K562 (cell line): Measurements from ENCODE around the gene KPNA3. TPM values are rescaled to one million over a fixed set of nuclear protein-coding genes. Genes with fewer than 3 reads are reported as not detected.

ENCODE experiments used
- ATAC-seq: fragments of 200-7000 bp; cut with Tn5 transposase; 3 replicates; pipeline ENCODE4 v1.9.1; 2020; ENCODE audit warnings: moderate library complexity
- BruUV-seq: library from RNA; stranded (reverse); fragments of 400-500 nt; replicated peaks from 2 replicates; lab custom pipeline; 2021; lab: Mats Ljungman, UMichigan
- CTCF ChIA-PET: fragments of 300-600 bp; formaldehyde crosslinking; extraction: SDS; loops from one replicate; lab custom pipeline; 2021; ENCODE audit warnings: low intra/inter-chr PET ratio; lab: Yijun Ruan, JAX
- POLR2A ChIA-PET: fragments of 300-600, 350-650 bp; sonication (Branson Sonifier 250); formaldehyde crosslinking; extraction: SDS; loops from one replicate; lab custom pipeline; 2021; ENCODE audit warnings: antibody characterized with exemption, inconsistent platforms; lab: Yijun Ruan, JAX
- DNase-seq, 4 experiments: peaks; one replicate each; pipeline versions ENCODE4 v3.0.0 to v3.0.0-alpha.2; 2011 to 2018; ENCODE audit warnings: low spot score in 3 of 4, mixed read lengths in 3 of 4; ENCODE audit errors: extremely low read depth in 1 of 4
- FAIRE-seq: peaks from 2 replicates; lab custom pipeline; 2011; peaks lifted over from hg19 to GRCh38; lab: Jason Lieb, UNC
- H2AFZ ChIP-seq: 2 replicates; pipeline ENCODE4 v1.6.0; 2011; ENCODE audit warnings: low read depth, low read length, control low read depth, inconsistent platforms
- H3K27ac ChIP-seq: fragments of 200-600 bp; 3 replicates; pipeline ENCODE4 v1.8.0; 2011; ENCODE audit warnings: low read depth, mild to moderate bottlenecking, control low read depth, inconsistent platforms, low read length, moderate library complexity, mixed read lengths; ENCODE audit errors: extremely low read depth
- H3K27me3 ChIP-seq, 2 experiments: fragments of 300-600 bp in 1 of 2; 2 replicates in 1 of 2; 3 replicates in 1 of 2; pipeline versions ENCODE4 v1.6.0 to v1.8.0; 2011; ENCODE audit warnings: inconsistent platforms in 2 of 2, low read length in 2 of 2, mild to moderate bottlenecking in 1 of 2, mixed read lengths in 1 of 2, moderate library complexity in 1 of 2; ENCODE audit not compliant: control insufficient read depth in 2 of 2, insufficient read depth in 2 of 2
- H3K36me3 ChIP-seq: fragments of 300-600 bp; 3 replicates; pipeline ENCODE4 v1.8.0; 2011; ENCODE audit warnings: mild to moderate bottlenecking, low read length, inconsistent platforms; ENCODE audit not compliant: control insufficient read depth, insufficient read depth
- H3K4me1 ChIP-seq, 2 experiments: fragments of 200-600 bp in 1 of 2; replicated peaks in 1 of 2; 2 replicates in 1 of 2; 3 replicates in 1 of 2; pipeline versions ENCODE4 v1.5.1 to v1.8.0; 2011; ENCODE audit warnings: inconsistent platforms in 2 of 2, low read length in 2 of 2, mild to moderate bottlenecking in 1 of 2, mixed read lengths in 1 of 2, moderate library complexity in 1 of 2; ENCODE audit not compliant: control insufficient read depth in 2 of 2, insufficient read depth in 2 of 2
- H3K4me2 ChIP-seq: 2 replicates; pipeline ENCODE4 v1.6.1; 2011; ENCODE audit warnings: low read length, control low read depth, inconsistent platforms, mixed read lengths; ENCODE audit not compliant: insufficient read depth
- H3K4me3 ChIP-seq: fragments of 200-600 bp; sonication (generic), shearing (Covaris generic); 2 replicates; pipeline ENCODE4 v1.5.1; 2016; ENCODE audit warnings: control low read depth, inconsistent platforms
- H3K79me2 ChIP-seq: fragments of 200-600 bp; 3 replicates; pipeline ENCODE4 v1.8.0; 2011; ENCODE audit warnings: low read length, inconsistent platforms; ENCODE audit not compliant: control insufficient read depth, insufficient read depth
- H3K9ac ChIP-seq, 2 experiments: 2 replicates each; pipeline versions ENCODE4 v1.6.0 to v1.6.1; 2011; ENCODE audit warnings: low read depth in 2 of 2, low read length in 2 of 2, control low read depth in 1 of 2, inconsistent platforms in 1 of 2, mild to moderate bottlenecking in 1 of 2, mixed read lengths in 1 of 2; ENCODE audit not compliant: insufficient read depth in 1 of 2
- H3K9me1 ChIP-seq: one replicate; pipeline ENCODE4 v1.6.0; 2011; ENCODE audit warnings: inconsistent platforms, mild to moderate bottlenecking, low read length, moderate library complexity; ENCODE audit not compliant: control insufficient read depth, insufficient read depth
- H3K9me3 ChIP-seq: replicated peaks from 2 replicates; pipeline ENCODE4 v1.5.1; 2011; ENCODE audit warnings: low read depth, low read length, inconsistent platforms; ENCODE audit not compliant: control insufficient read depth, insufficient read depth
- H4K20me1 ChIP-seq: replicated peaks from 2 replicates; pipeline ENCODE4 v1.6.1; 2011; ENCODE audit warnings: low read length, inconsistent platforms, mixed read lengths; ENCODE audit not compliant: control insufficient read depth, insufficient read depth
- DACH1 ChIP-seq: fragments of 450-650 bp; IDR thresholded peaks from 2 replicates; pipeline ENCODE4 v1.6.1; 2018; ENCODE audit not compliant: partially characterized antibody
- ETS2 ChIP-seq: IDR thresholded peaks from 2 replicates; pipeline ENCODE4 v1.6.1; 2016; ENCODE audit warnings: borderline replicate concordance, missing genetic modification characterization, mild to moderate bottlenecking, moderate library complexity, missing compliant biosample characterization; ENCODE audit not compliant: poor library complexity, severe bottlenecking
- HMGN3 ChIP-seq: IDR thresholded peaks from 2 replicates; pipeline ENCODE4 v1.6.1; 2011; ENCODE audit warnings: borderline replicate concordance, low read depth, mild to moderate bottlenecking, mixed read lengths, low read length; ENCODE audit not compliant: insufficient read length; ENCODE audit errors: extremely low read depth
- RAD21 ChIP-seq, 2 experiments: fragments of 250-450 bp in 1 of 2; fragments of 450-650 bp in 1 of 2; sonication (Bioruptor Pico) in 1 of 2; formaldehyde crosslinking in 1 of 2; IDR thresholded peaks in 1 of 2; conservative IDR thresholded peaks in 1 of 2; 2 replicates each; pipeline versions ENCODE4 v1.4.0 to v1.8.0; 2020 to 2022; ENCODE audit warnings: mild to moderate bottlenecking in 2 of 2, moderate library complexity in 1 of 2
- TGIF2 ChIP-seq: sonication (generic); formaldehyde crosslinking; IDR thresholded peaks from 2 replicates; pipeline ENCODE4 v1.8.1; 2022; ENCODE audit warnings: mild to moderate bottlenecking, missing genetic modification reagents, moderate library complexity
- ZBTB8A ChIP-seq: fragments of 450-650 bp; IDR thresholded peaks from 2 replicates; pipeline ENCODE4 v1.6.1; 2018; ENCODE audit warnings: mild to moderate bottlenecking, moderate library complexity; ENCODE audit not compliant: partially characterized antibody
- ZNF232 ChIP-seq: sonication (generic); formaldehyde crosslinking; IDR thresholded peaks from 2 replicates; pipeline ENCODE4 v1.8.0; 2022; ENCODE audit warnings: mild to moderate bottlenecking, missing genetic modification reagents
- ZNF282 ChIP-seq: sonication (generic); formaldehyde crosslinking; IDR thresholded peaks from 2 replicates; pipeline ENCODE4 v1.8.1; 2023; ENCODE audit warnings: missing genetic modification reagents
- ZNF830 ChIP-seq: fragments of 250-450 bp; sonication (Bioruptor Pico); IDR thresholded peaks from 2 replicates; pipeline ENCODE4 v1.5.0; 2021; ENCODE audit warnings: mild to moderate bottlenecking
- WGBS: fragments of 100-300 bp; shearing (Covaris generic); methylation state at CpG from one replicate; pipeline ENCODE4 v1.1.6; 2016; ENCODE audit warnings: low coverage, mixed read lengths; ENCODE audit not compliant: insufficient coverage; ENCODE audit errors: missing lambda C conversion rate; 5-methylcytosine and 5-hydroxymethylcytosine counted together
- in situ Hi-C: fragments of 300-500 bp; cut with MboI; formaldehyde crosslinking; loops from 4 replicates; pipeline ENCODE4 v1.15.0; 2018; ENCODE audit warnings: inconsistent platforms, mixed read lengths
- intact Hi-C: fragments of 100-400 bp; cut with micrococcal nuclease; formaldehyde crosslinking; loops from 2 replicates; pipeline ENCODE4 v1.14.2; 2022
- polyA plus RNA-seq, 8 experiments: library from polyadenylated mRNA; depleted of rRNA in 4 of 8; stranded (reverse) in 5 of 8; unstranded in 3 of 8; fragments of >200 nt; fragmentation: Nextera tagmentation in 2 of 8; fragmentation: Illumina TruSeq in 1 of 8; extraction: Ambion mirVana in 2 of 8; extraction: Trizol in 1 of 8; gene quantifications; 2 replicates each; pipeline versions ENCODE4 v1.2.1 to v1.2.3, GENCODE V29; 2011 to 2014; ENCODE audit warnings: inconsistent platforms in 1 of 8, missing spikeins in 1 of 8
- total RNA-seq, 7 experiments: library from RNA; depleted of rRNA in 6 of 7; stranded (reverse); fragments of >200 nt in 6 of 7; fragmentation: Illumina TruSeq in 2 of 7; extraction: Trizol in 2 of 7; gene quantifications; 2 replicates each; pipeline versions ENCODE4 v1.2.1 to v1.2.3, GENCODE V29; 2011 to 2021; ENCODE audit warnings: low replicate concordance in 1 of 7
- TF ChIP-seq, protein P1 (sequence below): fragments of 250-450 bp; sonication (Bioruptor Pico); IDR thresholded peaks from 2 replicates; pipeline ENCODE4 v1.8.0; 2022; ENCODE audit warnings: inconsistent platforms
- TF ChIP-seq, protein P2 (sequence below), 3 experiments: fragments of 200-800 bp in 1 of 3; sonication (Bioruptor generic) in 1 of 3; sonication (generic) in 1 of 3; formaldehyde crosslinking in 1 of 3; IDR thresholded peaks; 2 replicates each; pipeline versions ENCODE4 v1.6.1 to v1.8.0; 2016 to 2022; ENCODE audit warnings: mild to moderate bottlenecking in 2 of 3, missing compliant biosample characterization in 2 of 3, missing genetic modification characterization in 2 of 3, missing genetic modification reagents in 1 of 3

The KPNA3 gene
- total and polyA plus RNA-seq, 9 of the 15 experiments (the other 6 are each of a cell fraction or from before 2014, with no cell fraction given), result 8.5 to 23.4 (median 15.7) TPM

DNA sequence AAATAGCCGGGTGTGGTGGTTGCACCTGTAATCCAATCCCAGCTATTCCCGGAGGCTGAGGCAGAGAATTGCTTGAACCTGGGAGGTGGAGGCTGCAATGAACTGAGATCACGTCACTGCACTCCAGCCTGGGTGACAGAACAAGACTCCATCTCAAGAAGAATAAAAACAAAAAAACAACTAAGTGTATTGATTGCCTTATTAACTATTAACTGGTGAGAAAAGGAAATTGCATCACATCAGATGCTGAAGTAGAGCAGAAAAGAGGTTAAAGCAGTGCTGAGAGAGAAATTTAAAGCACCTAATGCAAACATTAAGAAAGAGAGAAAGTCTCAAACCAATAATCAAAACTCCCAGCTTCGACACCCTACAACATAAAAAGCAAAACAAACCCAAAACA lies 38.3 kb downstream of the KPNA3 start (continued):
- no peak for TF ChIP-seq RAD21 (CRISPR knock-in tag; conservative IDR thresholded peaks at IDR 0.05 in 1 of 2, IDR thresholded peaks at IDR 0.05 in 1 of 2)
- no peak for TF ChIP-seq TGIF2
- TF ChIP-seq, protein P1, sequence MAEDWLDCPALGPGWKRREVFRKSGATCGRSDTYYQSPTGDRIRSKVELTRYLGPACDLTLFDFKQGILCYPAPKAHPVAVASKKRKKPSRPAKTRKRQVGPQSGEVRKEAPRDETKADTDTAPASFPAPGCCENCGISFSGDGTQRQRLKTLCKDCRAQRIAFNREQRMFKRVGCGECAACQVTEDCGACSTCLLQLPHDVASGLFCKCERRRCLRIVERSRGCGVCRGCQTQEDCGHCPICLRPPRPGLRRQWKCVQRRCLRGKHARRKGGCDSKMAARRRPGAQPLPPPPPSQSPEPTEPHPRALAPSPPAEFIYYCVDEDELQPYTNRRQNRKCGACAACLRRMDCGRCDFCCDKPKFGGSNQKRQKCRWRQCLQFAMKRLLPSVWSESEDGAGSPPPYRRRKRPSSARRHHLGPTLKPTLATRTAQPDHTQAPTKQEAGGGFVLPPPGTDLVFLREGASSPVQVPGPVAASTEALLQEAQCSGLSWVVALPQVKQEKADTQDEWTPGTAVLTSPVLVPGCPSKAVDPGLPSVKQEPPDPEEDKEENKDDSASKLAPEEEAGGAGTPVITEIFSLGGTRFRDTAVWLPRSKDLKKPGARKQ (CRISPR knock-in tag), result no peak

DNA sequence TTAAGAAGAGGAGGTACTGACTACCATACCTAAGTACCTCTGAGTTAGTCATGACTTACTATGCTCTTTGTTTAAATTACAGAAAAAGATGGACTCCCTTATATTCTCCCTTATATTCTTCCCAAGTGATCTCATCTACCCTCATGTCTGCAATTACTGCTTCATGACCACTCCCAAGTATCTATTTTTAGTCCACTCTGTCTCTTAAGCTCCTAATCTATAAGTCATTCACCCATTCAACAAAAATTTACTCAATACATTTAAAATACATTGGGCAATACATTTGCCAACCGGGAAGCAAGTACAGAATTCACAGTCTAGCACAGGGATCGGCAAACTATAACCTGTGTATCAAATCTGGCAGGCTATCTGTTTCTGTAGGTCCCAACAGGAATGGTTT lies 42.6 kb downstream of the KPNA3 start:
- Histone ChIP-seq H3K9me1 (no peaks in the 10 kb centered on the region), H3K4me3 (no peak overlapping the region), H3K9me3 (no peaks in the 10 kb centered on the region), H3K27ac (no peak overlapping the region)
- no peak for DNase-seq
- no peak for TF ChIP-seq ZNF282 (CRISPR knock-in tag)
- no peak for TF ChIP-seq ZNF830 (CRISPR knock-in tag)
- TF ChIP-seq, protein P2, sequence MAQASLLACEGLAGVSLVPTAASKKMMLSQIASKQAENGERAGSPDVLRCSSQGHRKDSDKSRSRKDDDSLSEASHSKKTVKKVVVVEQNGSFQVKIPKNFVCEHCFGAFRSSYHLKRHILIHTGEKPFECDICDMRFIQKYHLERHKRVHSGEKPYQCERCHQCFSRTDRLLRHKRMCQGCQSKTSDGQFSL (CRISPR knock-in tag; IDR thresholded peaks at IDR 0.05), result no peak
- TF ChIP-seq, protein P2 (tag; IDR thresholded peaks at IDR 0.05), result no peak
- TF ChIP-seq ETS2 (tag), result no peak
- TF ChIP-seq ZBTB8A, result no peak
- no peak for TF ChIP-seq DACH1
- TF ChIP-seq HMGN3, result no peak
- no peak for TF ChIP-seq ZNF232 (CRISPR knock-in tag)
- TF ChIP-seq, all 486 proteins: peak for 0
- no peak for FAIRE-seq
- whole genome bisulfite sequencing, result 50% methylated on average over 2 of the region's 2 CpGs
- no TSS peak for BruUV-seq
- H3K4me2 ChIP-seq, result no peak overlapping the region
- in situ Hi-C loops (no loop called here), intact Hi-C loops (no loop called here)
- peaks cover 49% of the 10 kb centered on the region for H3K79me2 ChIP-seq
- no peaks in the 10 kb centered on the region; a peak in 2 of 5 replicates for H3K4me1 ChIP-seq
- H3K36me3 ChIP-seq, result peaks cover 9% of the 10 kb centered on the region; the same call in 2 of the 3 replicates
- H2AFZ ChIP-seq, result no peak overlapping the region
- ChIA-PET POLR2A (no interaction called here), CTCF (no interaction called here)
- H3K27me3 ChIP-seq, result no peaks in the 10 kb centered on the region
- H3K9ac ChIP-seq, result no peak overlapping the region
- no peak for ATAC-seq
- no peaks in the 10 kb centered on the region for H4K20me1 ChIP-seq
